ENCODE results near the gene WDFY2. TPM values are rescaled to one million over a fixed set of nuclear protein-coding genes. Genes with fewer than 3 reads are reported as not detected.

WDFY2 gene
- total RNA-seq, 1 donor from 2014 or later = 20.7 TPM

DNA sequence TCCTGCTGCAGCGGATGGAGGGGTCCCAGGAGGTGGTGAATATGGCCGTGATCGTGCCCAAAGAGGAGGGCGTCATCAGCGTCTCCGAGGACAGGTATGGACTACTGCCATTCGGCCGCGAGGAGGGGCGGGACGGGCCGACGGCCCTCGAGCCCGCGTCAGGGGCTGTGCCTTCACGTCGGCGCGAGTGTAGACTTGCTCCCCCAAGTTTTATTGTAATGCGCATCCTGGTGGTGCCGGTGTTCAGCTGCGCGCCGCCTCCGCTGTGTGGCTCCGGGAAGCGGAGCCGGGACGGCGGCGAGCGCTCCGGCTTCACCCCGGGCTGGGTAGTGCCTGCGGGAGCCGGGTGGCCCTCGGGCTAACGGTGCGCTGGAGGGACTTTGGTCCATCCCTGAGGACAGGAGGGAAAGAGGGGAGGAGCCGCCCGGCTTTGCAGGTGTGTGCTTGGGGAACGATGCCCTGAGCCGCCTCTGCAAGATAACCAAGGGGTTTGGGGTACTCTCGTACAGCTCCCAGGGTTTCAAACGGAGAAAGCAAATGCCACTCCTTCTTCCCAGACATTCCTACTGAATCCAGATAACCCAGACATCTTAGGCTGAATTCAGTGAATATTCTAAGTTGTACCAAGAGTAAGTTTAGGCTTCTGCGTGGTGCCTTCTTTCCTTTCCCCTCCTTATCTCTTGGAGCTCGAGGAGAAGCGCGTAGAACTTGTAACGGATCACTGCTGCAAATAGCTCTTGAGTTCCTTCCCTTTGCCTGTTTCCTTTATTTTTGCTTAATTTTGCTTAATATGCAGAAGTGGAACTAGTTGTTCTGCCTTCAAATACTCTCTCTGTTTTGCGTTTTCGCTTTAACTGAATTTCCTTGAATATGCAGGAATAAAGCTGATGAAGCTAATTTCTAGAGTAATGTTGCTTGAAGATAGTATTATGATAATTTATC lies 740 bp downstream of the WDFY2 start:
- Mint-ChIP-seq H3K4me1 (peaks cover 45% of the 10 kb centered on the region), H3K27me3 (ENCODE audit: low read depth) (peaks cover 8% of the 10 kb centered on the region), H3K36me3 (ENCODE audit: low read depth) (no peaks in the 10 kb centered on the region), H3K27ac (ENCODE audit: unreplicated experiment) (no peak overlapping the region), H3K4me3 (peak overlapping the region; percentile 90), H3K9me3 (peaks cover 2% of the 10 kb centered on the region)
- peak; percentile 53 for DNase-seq (ENCODE audit: low read depth, low spot score)
- TF ChIP-seq, protein P1, sequence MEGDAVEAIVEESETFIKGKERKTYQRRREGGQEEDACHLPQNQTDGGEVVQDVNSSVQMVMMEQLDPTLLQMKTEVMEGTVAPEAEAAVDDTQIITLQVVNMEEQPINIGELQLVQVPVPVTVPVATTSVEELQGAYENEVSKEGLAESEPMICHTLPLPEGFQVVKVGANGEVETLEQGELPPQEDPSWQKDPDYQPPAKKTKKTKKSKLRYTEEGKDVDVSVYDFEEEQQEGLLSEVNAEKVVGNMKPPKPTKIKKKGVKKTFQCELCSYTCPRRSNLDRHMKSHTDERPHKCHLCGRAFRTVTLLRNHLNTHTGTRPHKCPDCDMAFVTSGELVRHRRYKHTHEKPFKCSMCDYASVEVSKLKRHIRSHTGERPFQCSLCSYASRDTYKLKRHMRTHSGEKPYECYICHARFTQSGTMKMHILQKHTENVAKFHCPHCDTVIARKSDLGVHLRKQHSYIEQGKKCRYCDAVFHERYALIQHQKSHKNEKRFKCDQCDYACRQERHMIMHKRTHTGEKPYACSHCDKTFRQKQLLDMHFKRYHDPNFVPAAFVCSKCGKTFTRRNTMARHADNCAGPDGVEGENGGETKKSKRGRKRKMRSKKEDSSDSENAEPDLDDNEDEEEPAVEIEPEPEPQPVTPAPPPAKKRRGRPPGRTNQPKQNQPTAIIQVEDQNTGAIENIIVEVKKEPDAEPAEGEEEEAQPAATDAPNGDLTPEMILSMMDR (conservative IDR thresholded peaks at IDR 0.05) = peak; percentile 21

DNA sequence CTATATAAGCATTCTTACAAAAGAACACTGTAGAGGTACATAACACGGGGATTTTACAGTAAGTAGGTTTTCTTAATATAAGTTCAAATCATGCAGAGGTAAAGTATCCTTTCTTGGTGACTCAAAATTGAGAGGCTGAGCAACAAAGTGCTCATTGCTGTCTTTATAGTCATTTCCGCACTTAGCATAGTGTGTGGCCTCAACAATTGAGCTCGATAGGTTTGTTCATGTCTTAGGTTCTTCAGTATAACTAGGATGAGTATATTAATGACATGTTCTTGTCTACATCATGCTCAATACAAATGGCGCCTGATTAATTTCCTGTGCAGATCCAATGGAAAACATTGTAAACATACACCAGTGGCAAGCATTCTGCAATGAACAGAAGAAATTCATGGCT lies 1.4 kb downstream of the WDFY2 start:
- TF ChIP-seq, protein P1 (conservative IDR thresholded peaks at IDR 0.05) = no peak
- Mint-ChIP-seq H3K36me3 (ENCODE audit: low read depth) (no peaks in the 10 kb centered on the region), H3K4me3 (peak overlapping the region; percentile 90), H3K4me1 (peaks cover 52% of the 10 kb centered on the region), H3K27ac (ENCODE audit: unreplicated experiment) (no peak overlapping the region), H3K27me3 (ENCODE audit: low read depth) (peaks cover 5% of the 10 kb centered on the region), H3K9me3 (peaks cover 2% of the 10 kb centered on the region)
- DNase-seq (ENCODE audit: low read depth, low spot score) = no peak

DNA sequence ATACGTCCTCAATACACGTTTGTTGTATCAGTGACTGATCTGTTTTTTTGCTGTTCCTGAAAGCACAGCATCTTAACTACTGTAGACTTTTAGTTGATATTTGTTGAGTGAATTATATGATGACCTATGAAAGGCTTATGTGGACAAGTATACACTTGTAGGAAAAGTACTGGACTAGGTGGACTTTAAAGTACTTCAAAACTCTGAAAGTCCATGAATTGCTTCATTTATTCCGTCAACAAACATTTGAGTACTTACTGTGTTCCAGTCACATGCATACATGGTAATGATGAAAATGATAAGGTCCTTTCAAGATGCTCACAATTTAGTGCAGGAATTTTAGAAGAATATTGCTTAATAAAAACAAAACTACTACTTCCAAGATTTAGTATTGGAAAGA lies 3.1 kb downstream of the WDFY2 start:
- no peak overlapping the region for H3K27ac Mint-ChIP-seq (ENCODE audit: unreplicated experiment)
- TF ChIP-seq, protein P1 (conservative IDR thresholded peaks at IDR 0.05) = no peak
- H3K27me3 Mint-ChIP-seq (ENCODE audit: low read depth) = no peaks in the 10 kb centered on the region
- peaks cover 63% of the 10 kb centered on the region for H3K4me1 Mint-ChIP-seq
- H3K4me3 Mint-ChIP-seq = peak overlapping the region; percentile 68
- H3K9me3 Mint-ChIP-seq = peaks cover 2% of the 10 kb centered on the region
- no peak for DNase-seq (ENCODE audit: low read depth, low spot score)
- H3K36me3 Mint-ChIP-seq (ENCODE audit: low read depth) = no peaks in the 10 kb centered on the region

DNA sequence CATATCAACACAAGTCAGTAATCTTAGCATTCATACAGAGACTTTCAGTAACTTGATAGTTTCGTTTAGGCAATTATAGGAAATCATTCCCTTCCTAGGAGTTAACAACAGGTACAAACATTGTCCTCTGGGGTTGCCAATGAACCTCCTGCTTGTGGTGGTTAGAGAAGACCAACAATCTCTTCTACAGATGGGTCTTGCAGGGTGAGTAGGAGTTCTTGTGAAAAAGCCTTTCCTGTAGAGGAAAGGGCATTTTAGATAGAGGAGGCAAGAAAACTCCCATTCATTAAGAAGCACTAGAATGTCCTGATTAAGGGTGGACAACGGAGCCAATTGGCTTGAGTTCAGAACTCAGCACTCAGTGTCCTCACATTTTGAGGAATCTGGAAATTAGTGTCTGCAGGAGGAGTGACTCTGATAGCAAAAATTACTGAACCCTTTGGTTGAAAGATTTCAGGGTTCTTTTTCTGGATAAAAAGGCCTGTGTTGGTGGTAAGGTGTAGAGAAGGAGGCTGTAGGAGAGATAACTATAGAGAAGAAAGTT lies 4.2 kb downstream of the WDFY2 start:
- peaks cover 60% of the 10 kb centered on the region for H3K4me1 Mint-ChIP-seq
- H3K27me3 Mint-ChIP-seq (ENCODE audit: low read depth) = no peaks in the 10 kb centered on the region
- no peak for DNase-seq (ENCODE audit: low read depth, low spot score)
- TF ChIP-seq, protein P1 (conservative IDR thresholded peaks at IDR 0.05) = no peak
- peak overlapping the region; percentile 45 for H3K4me3 Mint-ChIP-seq
- H3K27ac Mint-ChIP-seq (ENCODE audit: unreplicated experiment) = no peak overlapping the region
- H3K36me3 Mint-ChIP-seq (ENCODE audit: low read depth) = no peaks in the 10 kb centered on the region
- H3K9me3 Mint-ChIP-seq = peaks cover 1% of the 10 kb centered on the region

DNA sequence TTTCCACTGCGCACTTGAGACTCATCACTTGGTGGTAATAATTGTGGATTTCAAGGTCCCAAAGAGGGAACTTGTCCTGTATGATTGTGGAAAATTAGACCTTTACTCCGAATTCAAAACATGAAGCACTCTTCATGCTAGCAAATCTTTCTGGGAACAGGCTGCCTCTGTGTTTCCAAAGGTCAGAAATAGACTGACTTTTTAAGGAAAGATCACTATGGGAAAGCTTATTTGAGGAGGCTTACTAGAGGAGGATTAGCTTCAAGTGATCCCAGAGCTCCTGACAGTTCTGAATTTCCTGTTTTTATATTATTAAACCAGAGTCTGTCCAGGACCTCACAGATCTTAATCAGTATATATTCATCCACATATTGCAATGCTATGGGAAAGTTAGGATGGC lies 5.5 kb downstream of the WDFY2 start:
- Mint-ChIP-seq H3K4me1 (peaks cover 58% of the 10 kb centered on the region), H3K9me3 (no peaks in the 10 kb centered on the region), H3K36me3 (ENCODE audit: low read depth) (no peaks in the 10 kb centered on the region), H3K4me3 (peak overlapping the region; percentile 26), H3K27me3 (ENCODE audit: low read depth) (no peaks in the 10 kb centered on the region), H3K27ac (ENCODE audit: unreplicated experiment) (no peak overlapping the region)
- TF ChIP-seq, protein P1 (conservative IDR thresholded peaks at IDR 0.05) = no peak
- no peak for DNase-seq (ENCODE audit: low read depth, low spot score)
